ENCODE measurements around the gene DFFB.

DFFB gene

DNA sequence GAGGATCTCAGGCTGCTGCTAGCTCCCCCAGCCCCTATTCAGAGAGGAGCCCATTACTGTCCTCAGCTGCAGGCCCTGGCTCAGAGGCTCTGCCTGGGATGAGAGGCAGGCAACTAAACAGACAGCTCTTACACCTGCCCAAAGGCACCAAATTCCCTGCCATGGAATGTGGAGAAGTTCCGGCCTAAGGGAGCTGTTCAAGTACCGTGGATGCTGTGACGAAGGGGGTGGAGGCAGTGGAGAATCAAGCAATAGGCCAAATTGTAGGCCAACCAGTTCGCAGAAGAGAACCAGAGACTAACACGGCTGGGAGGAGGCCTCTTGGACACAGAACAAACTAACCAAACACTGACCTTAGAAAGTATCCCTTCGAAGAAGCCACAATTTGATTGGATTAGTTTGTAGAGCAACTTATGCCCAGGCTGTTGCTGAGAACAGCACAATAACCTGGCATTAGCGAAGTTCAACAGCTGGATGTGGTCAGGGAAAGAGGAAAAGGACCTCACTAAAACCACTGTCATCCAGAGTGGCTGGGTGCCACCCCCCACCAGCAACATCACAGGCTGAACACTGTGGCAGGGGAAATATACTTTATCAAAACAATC, 39.2 kb downstream of the DFFB start:
- DNase-seq (ENCODE audit: low read depth in 2 of 2) = no peak

DNA sequence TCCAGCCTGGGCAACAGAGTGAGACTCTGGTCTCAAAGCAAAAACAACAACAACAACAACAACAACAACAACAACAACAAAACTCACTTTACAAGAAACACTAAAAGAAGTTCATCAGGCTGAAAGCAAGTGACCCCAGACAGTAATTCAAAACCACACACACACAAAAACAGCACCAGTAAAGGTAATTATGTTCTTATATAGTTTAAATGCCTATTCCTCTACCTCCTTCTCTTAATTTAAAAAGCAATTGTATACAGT, 41.1 kb downstream of the DFFB start:
- no peak for DNase-seq (ENCODE audit: low read depth in 2 of 2)

DNA sequence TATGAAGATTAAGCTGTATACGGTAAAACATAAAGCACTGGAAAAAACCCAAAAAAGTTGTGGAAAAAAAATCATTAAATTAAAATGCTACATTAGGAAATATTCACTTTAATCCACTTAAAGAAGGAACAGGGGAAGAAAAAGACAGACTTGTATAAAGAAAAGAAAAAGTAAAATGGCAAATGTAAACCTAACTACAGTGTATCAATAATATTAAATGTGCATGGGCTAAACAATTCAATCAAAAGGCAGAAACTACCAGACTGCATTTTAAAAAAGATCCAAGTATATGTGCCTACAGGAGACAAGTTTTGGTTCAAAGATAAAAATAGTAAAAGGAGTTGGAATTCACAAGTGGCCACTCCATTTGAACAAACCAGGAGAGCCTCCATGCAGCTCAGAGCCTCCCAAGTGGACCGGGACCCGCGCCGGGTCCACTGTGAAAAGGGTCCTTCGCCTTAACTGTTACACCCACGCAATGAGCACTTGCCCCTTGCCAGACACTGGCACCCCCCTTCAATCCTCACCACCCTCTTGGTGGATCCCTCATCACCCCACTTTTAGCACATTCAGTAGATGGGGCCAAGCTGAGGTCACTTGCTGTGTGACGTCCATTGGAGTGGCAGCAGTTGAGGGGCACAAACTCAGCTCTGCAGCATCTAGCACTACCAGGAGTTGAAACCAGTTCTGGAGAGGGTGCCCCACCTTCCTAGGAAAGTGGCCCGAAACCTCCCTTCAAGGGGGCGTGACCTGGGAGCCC, 41.9 kb downstream of the DFFB start:
- DNase-seq (ENCODE audit: low read depth in 2 of 2) = no peak

DNA sequence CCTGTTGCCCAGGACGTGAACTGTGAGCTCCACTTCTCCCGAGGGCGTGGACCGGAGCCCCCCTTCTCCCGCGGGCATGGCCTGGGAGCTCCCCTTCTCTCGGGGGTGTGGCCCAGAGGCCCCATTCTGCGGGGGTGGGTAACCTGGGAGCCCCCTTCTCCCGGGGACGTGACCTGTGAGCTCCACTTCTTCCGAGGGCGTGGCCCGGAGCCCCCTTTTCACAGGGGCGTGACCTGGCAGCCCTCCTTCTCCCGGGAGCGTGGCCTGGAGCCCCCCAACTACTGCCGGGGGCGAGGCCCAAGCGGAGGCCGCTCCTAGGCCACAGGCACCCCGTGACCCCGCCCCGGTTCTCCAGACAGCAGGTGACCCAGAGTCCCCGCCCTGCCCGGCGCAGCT, 42.5 kb downstream of the DFFB start:
- DNase-seq (ENCODE audit: low read depth in 2 of 2) = no peak

DNA sequence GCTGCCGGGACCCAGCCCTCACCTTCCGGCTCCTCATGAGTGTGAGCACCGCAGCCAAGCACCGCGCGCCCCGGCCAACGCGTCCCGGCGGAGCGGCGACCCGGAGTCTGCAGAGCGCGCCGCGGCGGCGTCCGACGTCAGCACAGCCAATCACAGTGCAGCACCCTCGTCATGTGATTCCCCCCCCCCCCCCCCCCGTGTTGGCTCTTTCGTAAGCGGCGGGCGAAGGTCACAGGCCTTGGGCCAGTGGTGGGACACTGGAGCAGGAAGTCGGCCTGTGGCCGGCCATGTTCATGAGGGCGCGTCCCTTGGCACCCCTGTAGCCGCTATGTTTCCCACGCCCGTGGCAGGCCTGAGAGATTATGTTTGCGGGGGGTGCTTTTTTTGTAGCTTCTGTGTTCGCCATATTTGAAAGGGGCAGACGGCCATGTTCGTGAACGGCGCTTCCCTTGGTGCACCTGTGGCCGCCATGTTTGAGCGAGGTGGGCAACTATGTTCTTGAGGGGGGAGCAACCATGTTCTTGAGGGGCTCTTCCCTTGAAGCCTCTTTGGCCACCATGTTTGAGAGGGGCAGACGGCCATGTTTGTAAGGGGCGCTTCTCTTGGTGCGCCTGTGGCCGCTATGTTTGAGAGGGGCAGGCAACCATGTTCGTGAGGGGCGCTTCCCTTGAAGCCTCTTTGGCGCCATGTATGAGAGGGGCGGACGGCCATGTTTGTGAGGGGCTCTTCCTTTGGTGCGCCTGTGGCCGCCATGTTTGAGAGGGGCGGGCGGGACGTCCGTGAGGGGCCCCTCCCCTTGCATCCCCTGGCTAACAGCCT, 43.1 kb downstream of the DFFB start, which contains the start of gene C1orf174:
Gene C1orf174, minus strand, starts transcription at position 123 of the 819 bp plus-strand sequence. Its CDS starts 86 bp downstream, at position 37.
- peak; percentile 78 to 87 for DNase-seq (ENCODE audit: low read depth in 2 of 2)

DNA sequence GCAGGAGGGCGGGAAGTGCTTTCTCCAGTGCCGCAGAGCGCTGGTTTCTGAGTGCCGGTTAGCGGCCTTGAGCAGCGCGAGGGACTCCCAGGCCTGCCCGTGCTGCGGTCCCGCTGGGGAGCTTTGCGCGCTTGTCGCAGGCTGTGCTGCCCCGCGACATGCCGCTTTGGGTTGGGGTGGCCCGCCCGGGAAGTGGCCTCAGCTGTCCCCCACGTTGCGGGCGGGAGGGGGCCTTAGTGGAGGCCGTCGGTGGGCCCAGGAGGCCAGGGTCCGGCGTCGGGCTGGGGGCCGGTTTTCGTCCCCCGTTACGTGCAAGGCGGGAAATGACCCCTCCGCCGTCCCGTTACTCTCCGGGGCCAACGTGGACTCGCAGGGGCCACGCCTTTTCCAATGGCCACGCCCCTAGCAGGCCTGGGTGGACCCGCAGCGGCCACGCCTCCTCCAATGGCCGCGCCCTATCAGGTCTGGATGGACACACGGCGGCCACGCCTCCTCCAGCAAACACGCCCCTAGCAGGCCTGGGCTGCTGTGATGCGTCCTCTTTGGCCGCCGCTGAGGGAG, 43.8 kb downstream of the DFFB start:
- DNase-seq (ENCODE audit: low read depth in 2 of 2) = peak; percentile 85 to 88

DNA sequence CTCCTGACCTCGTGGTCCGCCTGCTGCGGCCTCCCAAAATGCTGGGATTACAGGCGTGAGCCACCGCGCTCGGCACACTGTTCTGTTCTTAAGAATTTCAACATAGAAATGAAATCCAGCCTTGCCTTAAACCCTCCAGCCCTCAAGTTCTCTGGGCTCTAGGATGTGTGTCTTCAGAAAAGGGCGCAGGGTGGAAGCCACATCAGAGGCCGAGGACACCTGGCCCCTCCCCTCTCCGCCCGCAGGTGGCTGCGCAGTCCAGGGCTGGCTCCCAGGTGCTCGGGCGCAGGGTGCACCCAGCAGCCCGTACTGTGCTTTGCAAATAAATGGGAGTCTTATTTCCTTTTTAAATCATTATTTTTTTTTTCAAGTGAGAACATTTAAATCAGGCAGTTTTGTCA, 44.8 kb downstream of the DFFB start:
- no peak for DNase-seq (ENCODE audit: low read depth in 2 of 2)

DNA sequence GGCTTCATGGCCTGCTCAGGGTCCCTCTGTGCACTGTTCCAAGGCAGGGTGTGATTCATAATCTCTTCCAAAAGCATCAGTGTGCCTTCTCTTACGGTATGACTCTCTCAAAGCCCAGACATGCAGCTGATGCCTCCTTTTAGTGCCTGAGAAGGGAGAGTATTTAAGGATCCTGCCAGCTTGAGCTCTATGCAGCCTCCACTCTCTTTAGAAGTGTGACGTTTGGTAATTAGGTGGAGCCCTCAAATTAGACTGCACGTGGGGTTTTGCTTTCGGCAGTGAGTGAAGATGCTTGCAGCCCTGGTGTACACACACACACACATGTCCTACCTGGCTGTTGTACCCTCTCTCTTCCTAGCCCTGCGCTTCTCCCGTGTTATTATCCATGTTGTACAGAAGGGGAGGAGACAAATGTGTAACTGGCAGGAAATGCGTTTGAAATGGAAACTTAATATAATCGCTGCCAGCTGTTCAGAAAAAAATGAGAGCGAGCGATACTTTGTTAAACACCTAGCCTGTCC, 45.4 kb downstream of the DFFB start:
- no peak for DNase-seq (ENCODE audit: low read depth in 2 of 2)

DNA sequence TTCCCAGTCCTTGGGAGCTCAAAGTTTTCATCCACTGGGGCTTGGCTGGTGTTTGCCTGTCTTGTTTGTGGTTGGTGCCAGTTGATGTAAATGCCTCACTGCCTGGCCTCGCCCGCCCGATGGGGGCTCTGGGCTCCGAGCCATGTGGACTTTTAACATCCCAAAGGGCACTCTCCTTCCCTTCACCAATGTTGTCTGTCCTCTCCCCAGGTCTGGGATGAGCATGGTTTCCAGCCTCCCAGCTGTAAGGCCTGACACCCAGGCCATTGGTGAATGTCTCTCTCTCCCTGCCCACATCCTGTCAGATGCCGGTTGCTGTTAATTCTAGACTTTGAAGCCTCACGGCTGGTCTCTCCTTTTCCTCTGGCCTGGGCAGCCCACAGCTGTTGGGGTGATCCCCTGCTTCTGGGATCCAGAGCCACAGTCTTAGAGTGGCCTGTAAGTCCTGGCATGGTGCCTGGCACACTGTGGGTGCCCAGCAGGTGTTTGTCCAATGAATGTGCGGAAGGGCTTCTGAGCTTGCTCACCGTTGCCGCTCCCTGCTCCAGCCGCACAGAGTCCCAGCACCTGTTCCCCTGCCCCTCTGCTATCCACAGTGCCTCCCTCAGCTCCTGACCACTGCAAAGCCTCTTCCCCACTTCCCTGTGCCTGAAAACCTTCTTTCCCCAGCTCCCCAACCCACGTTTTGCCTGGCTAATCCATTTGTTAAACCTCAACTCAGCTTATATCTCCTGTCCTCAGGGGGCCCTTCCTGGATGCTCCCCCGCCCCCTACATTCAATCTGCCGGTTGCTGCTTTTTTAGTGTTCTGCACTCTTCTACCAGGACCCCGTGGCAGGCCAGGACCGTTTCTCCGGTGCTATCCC, 46.1 kb downstream of the DFFB start:
- no peak for DNase-seq (ENCODE audit: low read depth in 2 of 2)

DNA sequence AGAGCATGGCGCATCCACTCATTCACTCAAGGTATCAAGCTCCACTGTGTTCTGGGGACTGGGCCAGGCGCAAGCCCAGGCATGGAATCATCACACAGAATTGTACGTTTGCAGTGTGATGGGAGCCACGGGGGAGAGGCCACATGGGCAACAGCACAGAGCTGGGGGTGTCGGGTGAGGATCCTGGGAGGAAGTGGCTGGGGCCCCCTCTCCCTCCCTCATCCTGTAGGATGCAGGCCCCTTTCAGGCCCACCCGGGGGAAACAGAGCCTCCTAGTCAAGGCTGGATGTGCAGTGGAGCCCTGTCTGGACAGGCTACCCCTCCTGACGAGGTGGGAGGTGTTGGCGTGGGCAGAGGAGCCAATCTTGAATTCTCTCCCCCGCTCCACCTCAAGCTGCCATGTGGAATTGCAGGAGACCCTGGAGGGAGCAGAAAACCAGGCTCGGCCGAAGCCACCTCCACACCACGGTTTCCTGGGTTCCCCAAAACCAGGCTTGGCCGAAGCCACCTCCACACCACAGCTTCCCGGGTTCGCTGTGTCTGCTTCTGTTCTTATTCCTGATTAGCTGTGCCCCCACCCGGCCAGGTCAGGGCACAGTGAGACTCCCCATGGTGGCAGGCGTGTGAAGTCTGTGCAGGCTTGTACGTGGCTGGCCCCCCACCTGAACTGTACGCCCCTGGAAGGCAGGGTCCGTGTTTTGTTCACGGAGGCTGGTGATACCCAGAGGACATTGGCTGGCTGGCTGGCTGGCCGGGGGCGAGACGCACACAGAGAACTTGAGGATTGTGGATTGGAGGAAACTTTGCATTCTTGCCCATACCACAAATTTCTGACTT, 46.9 kb downstream of the DFFB start:
- DNase-seq (ENCODE audit: low read depth in 2 of 2) = no peak

DNA sequence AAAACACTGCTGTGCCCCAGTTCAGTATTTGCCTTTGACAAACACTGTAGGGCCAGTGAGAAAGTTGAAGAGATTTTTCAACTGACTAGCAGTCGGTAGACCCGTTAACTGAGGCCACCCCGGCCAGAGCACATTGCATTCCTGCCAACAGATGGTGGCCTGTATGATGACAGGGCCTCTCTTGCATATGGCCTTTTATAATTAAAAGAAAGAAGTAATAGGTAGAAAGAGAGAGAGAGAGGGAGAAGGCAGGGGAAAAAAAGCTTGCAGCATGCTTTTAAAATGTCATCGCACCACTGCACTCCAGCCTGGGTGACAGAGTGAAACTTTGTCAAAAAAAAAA, 47.5 kb downstream of the DFFB start:
- no peak for DNase-seq (ENCODE audit: low read depth in 2 of 2)

DNA sequence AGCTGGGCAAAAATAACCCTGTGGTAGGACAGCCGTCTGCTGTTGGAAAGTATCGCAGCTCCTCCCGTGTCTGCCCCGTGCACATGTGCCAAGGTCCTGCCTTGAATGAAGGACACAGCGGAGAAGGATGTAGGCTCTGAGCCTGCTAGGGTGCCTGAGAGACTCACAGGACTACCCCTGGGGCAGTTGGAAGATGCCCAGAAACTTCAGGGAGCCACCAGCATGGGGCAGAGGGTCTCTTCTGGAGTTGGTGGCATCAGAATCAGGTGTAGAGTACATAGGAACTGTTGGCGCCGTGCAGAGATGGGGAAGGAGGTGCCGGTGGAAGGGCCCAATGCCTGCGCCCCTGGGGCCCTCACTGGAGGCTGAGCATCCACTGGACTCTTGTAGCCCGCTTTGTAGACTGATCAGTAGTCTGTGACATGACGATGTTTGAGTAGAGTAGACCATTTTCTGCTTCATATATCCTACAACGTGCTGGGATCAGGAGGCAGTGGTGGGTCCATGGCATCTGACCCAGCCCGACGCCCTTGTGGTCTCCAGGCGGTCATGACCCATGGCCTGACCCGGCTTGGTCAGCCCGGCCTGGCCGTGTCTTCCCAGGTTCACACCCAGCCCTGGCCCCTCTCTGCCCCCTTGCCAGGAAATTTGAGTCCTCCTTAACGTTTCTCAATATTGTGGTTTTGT, 48.1 kb downstream of the DFFB start:
- no peak for DNase-seq (ENCODE audit: low read depth in 2 of 2)

DNA sequence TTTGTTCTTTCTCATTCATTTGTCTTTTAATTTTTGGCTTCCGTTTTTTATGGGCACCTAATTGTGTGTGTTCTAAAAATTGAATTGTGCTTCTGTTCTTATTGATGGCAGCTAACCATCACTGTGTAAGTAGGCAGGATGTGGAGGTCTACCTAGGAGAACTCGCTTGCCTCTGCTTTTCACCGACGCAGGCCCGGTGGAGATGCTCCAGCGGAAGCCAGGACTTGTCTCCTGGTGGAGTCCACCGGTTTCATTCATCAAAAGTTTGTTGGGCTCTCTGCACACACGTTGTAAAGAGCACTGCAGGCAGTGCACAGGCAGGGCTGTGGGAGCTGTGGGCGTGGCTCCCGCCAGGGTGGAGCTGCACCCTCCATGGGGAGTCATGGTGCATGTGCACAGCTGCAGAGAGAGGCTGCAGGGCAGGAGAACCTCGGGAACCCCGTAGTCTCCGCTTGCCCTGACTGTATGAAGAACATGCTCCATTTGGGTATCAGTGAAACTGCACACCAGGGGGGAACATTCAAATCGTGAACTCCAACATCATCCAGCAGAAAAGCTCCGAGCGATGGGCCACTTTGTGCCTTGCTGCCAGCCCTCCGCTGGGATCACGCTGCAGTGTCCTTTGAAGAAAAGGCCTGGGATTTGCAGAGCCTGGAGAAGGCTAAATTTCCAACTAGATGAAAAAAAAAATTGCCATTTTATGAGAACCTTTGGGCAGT, 48.8 kb downstream of the DFFB start:
- no peak for DNase-seq (ENCODE audit: low read depth in 2 of 2)

DNA sequence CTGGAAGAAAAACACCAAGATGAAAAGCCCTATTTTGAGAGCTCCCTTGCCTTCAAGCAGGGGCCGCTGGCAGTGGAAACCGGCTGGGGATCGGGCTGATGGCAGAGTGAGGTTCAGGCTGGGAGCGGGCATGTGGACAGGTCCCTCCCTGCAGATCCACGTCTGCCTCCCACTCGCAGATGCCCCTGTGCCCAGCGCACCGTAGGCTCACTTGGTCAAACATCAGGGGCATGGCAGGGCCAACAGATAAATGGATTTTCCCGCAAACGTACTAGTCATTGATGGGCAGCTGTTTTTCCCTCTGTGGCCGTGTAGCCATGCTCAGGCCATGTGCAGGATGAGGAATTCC, 49.4 kb downstream of the DFFB start:
- no peak for DNase-seq (ENCODE audit: low read depth in 2 of 2)

DNA sequence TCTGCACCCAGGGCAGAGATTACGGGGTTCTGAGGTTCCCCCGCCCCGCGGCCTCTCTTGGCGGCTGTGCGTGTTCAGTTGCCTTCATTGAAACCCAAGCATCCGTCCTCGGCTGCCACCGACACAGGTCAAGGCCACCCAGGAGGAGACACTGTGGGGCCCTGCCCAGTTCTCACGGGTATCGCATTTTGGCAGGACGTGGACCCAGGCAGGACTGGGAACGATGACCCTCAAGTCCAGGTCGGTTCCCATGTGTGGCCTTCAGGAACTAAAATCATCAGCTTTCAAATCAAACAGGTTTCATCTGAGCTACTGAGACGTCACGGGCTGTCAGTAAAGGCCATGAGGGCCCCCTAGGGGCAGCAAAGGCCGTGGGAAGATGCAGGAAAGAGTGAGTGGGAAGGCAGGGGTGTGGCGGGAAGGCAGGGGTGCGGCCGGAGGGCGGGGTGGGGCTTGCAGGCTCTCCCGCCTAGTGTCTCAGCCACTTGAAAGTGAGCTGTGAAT, 49.8 kb downstream of the DFFB start:
- peak in 1 of 2 donors; percentile 24 for DNase-seq (ENCODE audit: low read depth in 2 of 2)

DNA sequence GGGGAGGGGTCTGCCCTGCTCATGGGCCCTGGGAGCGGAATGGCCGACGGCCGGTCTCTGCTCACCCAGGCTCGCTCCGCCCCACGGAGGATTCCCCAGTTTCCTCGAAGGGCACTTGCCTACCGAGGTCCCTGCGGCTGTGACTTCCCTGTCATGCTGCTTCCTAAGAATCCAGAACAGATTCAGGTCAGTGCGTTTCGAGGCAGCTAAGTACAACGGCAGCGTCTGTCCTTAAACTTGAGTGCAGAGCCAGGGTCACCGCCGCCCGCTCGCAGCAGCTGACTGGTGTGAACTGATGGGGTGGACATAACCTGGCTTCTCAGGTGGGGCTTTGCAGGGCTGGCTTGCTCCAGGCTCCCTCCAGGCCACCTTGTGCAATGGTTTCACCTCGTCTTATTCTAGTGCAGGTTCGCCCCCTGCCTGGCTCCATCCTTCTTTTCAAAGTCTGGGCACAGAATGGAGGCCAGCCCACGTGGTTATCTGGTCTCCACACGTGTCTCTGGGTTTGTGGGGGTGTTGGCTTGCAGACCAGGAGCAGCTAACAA, 50.4 kb downstream of the DFFB start:
- no peak for DNase-seq (ENCODE audit: low read depth in 2 of 2)

DNA sequence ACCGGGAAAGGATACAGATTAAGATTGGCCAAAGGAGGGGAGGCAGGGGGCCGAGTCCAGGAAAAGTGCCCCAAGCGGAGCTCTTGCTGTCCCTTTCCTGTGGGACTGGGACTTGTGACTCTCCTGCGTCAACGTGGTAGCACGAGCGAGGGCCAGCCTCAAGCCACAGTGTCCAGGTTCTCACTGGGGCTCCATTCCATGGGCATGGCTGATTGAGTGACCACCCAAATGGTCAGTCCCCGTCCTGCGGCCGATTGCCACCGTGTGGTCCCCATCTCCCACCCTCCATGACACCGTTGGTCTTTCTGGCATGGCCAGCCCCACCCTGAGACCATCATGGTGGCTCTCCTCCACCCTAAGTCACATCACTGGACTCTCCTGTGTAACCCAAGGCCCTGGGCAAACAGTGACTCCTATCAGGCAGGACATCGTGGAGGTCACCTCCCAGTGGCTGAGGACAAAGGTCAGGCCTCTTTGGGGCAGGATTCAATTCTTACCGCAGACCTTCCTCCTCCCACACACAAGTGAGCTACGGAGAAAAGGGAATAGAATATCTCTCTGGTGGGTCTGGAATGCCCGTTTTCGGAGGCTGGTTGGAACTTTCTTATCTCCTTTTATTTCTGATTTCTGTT, 51.7 kb downstream of the DFFB start:
- no peak for DNase-seq (ENCODE audit: low read depth in 2 of 2)

DNA sequence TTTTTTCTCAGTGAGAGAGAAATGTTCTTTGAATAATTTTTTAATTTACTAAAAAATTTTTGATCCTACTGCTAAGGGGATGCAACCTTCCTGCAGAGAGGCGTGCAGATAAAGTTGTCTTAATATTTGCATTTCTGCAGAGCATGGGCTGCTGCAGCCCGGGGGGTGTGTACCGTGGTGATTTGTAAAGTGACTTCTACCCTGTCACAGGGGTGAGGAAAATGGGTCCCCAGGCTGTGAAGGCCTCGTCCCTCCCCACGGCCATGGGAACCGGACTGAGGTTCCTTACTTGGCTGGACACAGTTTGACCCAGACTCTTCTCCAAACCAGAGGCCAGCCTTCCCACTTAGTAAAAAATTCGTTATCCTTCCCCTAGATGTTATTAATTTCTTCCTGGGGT, 52.3 kb downstream of the DFFB start:
- no peak for DNase-seq (ENCODE audit: low read depth in 2 of 2)

Data from stimulated activated CD4-positive, alpha-beta T cell treated with anti-CD3 and anti-CD28 coated beads, Interleukin-4, amount 100 ng/mL, for 48 hours (primary cell).